ENCODE measurements around the gene PRKAG2.

GRCh38 chr7:151634643-151635042 lies 242.3 kb downstream of the PRKAG2 start:
- TF ChIP-seq CTCF (IDR thresholded peaks at IDR 0.05; ENCODE audit: low read depth, low read length) (no peak), EZH2phosphoT487 (IDR thresholded peaks at IDR 0.05; ENCODE audit: low read depth) (no peak)
